AG09319 (cell line): Measurements from ENCODE around the gene ACTR5.

Source experiments
- DNase-seq: peaks from one replicate; pipeline ENCODE4 v3.0.0-alpha.2; 2010; ENCODE audit warnings: low read depth; ENCODE audit errors: extremely low read depth
- CTCF ChIP-seq: IDR thresholded peaks from 2 replicates; pipeline ENCODE4 v1.5.1; 2011; ENCODE audit warnings: low read depth, mild to moderate bottlenecking, inconsistent platforms, low read length, moderate library complexity

Gene ACTR5

GRCh38 chr20:38798266-38798665 is 50.0 kb downstream of the ACTR5 start:
- TF ChIP-seq CTCF, result no peak
- DNase-seq, result no peak

- TF ChIP-seq CTCF, result no peak
- no peak for DNase-seq
Measured at GRCh38 chr20:38799203-38799602, 50.9 kb downstream of the ACTR5 start.

GRCh38 chr20:38800882-38801281 is 52.6 kb downstream of the ACTR5 start:
- TF ChIP-seq CTCF, result no peak
- no peak for DNase-seq

- no peak for DNase-seq
- TF ChIP-seq CTCF, result no peak
Measured at GRCh38 chr20:38804221-38804620, 56.0 kb downstream of the ACTR5 start.

- no peak for TF ChIP-seq CTCF
- no peak for DNase-seq
Measured at GRCh38 chr20:38804682-38805501, 56.6 kb downstream of the ACTR5 start.

GRCh38 chr20:38805502-38805957 is 57.3 kb downstream of the ACTR5 start, which contains the start of gene PPP1R16B:
Gene PPP1R16B, plus strand, starts transcription at chr20:38805697. Its CDS starts 30,229 bp downstream, at chr20:38835926.
- no peak for DNase-seq
- no peak for TF ChIP-seq CTCF
